ENCODE data around the gene KIAA1217. TPM values are rescaled to one million over a fixed set of nuclear protein-coding genes. Genes with fewer than 3 reads are reported as not detected.

Gene KIAA1217
- total RNA-seq, 1 experiment from 2014 or later: 18.6 TPM

DNA sequence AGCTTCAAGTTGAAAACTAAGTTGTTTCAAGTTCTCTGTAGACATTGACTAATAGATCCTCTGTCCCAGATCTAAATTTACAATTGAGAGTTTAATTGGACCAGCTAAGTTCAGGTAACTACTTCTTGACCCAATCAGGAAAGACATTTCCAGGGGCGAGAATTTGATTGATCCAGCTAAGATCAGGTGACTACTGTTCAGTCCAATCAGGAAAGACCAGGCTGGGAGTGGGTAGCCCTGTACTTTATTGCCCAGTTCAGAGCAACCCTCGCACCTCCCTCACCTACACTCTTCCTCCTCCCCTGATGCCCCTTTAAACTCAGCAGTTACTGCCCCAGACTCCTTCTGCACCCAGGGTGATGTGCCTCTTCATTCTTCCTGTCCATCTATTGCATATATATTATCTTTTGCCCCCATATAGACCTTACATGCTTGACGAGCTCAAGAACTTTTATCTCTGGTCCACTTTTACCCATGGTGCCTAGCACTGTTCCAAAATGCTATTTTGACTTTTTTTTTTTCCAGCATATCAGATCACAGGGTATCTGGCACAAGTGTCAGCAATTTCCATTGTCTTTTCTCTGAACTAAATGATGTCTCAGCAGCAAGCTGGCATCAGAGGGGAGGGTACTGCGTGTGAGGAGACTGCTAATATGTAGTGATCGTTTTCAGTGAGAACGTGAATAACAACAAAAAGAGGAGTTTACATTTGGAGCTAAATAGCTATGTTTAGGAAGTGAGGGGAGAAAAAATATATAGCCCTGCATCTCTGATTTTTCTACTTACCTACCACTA, 169.4 kb downstream of the KIAA1217 start:
- no peak overlapping the region for H2BK20ac ChIP-seq (ENCODE audit: low read depth, low read length, poor library complexity, severe bottlenecking)
- H3K56ac ChIP-seq (ENCODE audit: insufficient read length, low read depth, low read length): no peak overlapping the region
- H3K4me1 ChIP-seq (ENCODE audit: insufficient read depth, low read length): peaks cover 2% of the 10 kb centered on the region; the same call in 1 of the 2 replicates
- no peak overlapping the region for H4K91ac ChIP-seq (ENCODE audit: insufficient read length, low read depth, low read length)
- no peak overlapping the region for H3K23ac ChIP-seq (ENCODE audit: insufficient read length, low read depth, low read length)
- H3K27me3 ChIP-seq (ENCODE audit: insufficient read depth, low read length): no peaks in the 10 kb centered on the region
- H3K9ac ChIP-seq (ENCODE audit: extremely low read depth, insufficient read length, low read length): no peak overlapping the region
- H3K14ac ChIP-seq (ENCODE audit: insufficient read depth, low read length): no peak overlapping the region
- WGBS (ENCODE audit: extremely low coverage, insufficient read length, low lambda C conversion rate): no CpG with 5 or more reads among the region's 6 CpGs
- no peaks in the 10 kb centered on the region for H3K79me1 ChIP-seq (ENCODE audit: insufficient read depth, low read depth, low read length, poor library complexity, severe bottlenecking)
- no peak overlapping the region for H3T11ph ChIP-seq (ENCODE audit: low read length)
- no peak overlapping the region for H2BK5ac ChIP-seq (ENCODE audit: insufficient read length, low read length)
- H4K20me1 ChIP-seq (ENCODE audit: control insufficient read depth, insufficient read depth, insufficient read length): no peaks in the 10 kb centered on the region
- no peak overlapping the region for H3K4ac ChIP-seq (ENCODE audit: low read depth, low read length)
- Mint-ChIP-seq H3K4me3 (no peak overlapping the region), H3K9me3 (no peaks in the 10 kb centered on the region), H3K27me3 (ENCODE audit: low read depth) (no peaks in the 10 kb centered on the region), H3K4me1 (peaks cover 20 to 25% of the 10 kb centered on the region in 2 experiments), H3K36me3 (ENCODE audit: insufficient read depth in 1 of 3, low read depth in 3 of 3) (peaks cover 0 to under 1% (median 0%) of the 10 kb centered on the region in 3 experiments; a peak in 6 of 7 replicates), H3K27ac (no peak overlapping the region)
- no peaks in the 10 kb centered on the region for H3K79me2 ChIP-seq (ENCODE audit: insufficient read depth, low read length)
- H2AFZ ChIP-seq (ENCODE audit: low read length): no peak overlapping the region
- no peaks in the 10 kb centered on the region for H3K9me3 ChIP-seq (ENCODE audit: control insufficient read depth, low read depth, low read length)
- no peak overlapping the region for H4K8ac ChIP-seq (replicated peaks; ENCODE audit: insufficient read length, low read depth, low read length)
- H2BK15ac ChIP-seq (ENCODE audit: low read depth, low read length): no peak overlapping the region
- H2BK120ac ChIP-seq (ENCODE audit: low read depth, low read length, poor library complexity, severe bottlenecking): no peak overlapping the region
- H3K4me2 ChIP-seq (ENCODE audit: insufficient read depth, insufficient read length, low read length): no peak overlapping the region
- TF ChIP-seq, protein P1, sequence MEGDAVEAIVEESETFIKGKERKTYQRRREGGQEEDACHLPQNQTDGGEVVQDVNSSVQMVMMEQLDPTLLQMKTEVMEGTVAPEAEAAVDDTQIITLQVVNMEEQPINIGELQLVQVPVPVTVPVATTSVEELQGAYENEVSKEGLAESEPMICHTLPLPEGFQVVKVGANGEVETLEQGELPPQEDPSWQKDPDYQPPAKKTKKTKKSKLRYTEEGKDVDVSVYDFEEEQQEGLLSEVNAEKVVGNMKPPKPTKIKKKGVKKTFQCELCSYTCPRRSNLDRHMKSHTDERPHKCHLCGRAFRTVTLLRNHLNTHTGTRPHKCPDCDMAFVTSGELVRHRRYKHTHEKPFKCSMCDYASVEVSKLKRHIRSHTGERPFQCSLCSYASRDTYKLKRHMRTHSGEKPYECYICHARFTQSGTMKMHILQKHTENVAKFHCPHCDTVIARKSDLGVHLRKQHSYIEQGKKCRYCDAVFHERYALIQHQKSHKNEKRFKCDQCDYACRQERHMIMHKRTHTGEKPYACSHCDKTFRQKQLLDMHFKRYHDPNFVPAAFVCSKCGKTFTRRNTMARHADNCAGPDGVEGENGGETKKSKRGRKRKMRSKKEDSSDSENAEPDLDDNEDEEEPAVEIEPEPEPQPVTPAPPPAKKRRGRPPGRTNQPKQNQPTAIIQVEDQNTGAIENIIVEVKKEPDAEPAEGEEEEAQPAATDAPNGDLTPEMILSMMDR (conservative IDR thresholded peaks at IDR 0.05): no peak
- H2BK12ac ChIP-seq (ENCODE audit: insufficient read length, low read depth, low read length): no peak overlapping the region
- H3K23me2 ChIP-seq (ENCODE audit: insufficient read length, low read depth, low read length, poor library complexity, severe bottlenecking): no peaks in the 10 kb centered on the region
- H3K18ac ChIP-seq (ENCODE audit: insufficient read length, low read depth, low read length): no peak overlapping the region
- no peak overlapping the region for H4K5ac ChIP-seq (ENCODE audit: insufficient read length, low read depth, low read length)
- no peak for DNase-seq
- H2AK5ac ChIP-seq (ENCODE audit: insufficient read length, low read length): no peak overlapping the region
- H3K27ac ChIP-seq (ENCODE audit: insufficient read length, low read depth, low read length): no peak overlapping the region

Measured in H9 (cell line).